GM19397 (cell line): ENCODE measurements around the gene LSM12.
"Not testable (repeated sequence)": the region's sequence is repeated elsewhere in the genome, so short reads cannot be mapped to it uniquely, and the experiment has no call there.

Experiments used
- ATAC-seq: cut with Tn5 transposase; IDR thresholded peaks from one replicate; pipeline ENCODE4 v1.9.1; 2021; ENCODE audit warnings: mild to moderate bottlenecking, moderate library complexity; ENCODE audit not compliant: unreplicated experiment

The LSM12 gene

GRCh38 chr17:44066204-44066930, at the start of gene LSM12:
TSS of gene LSM12 (minus strand) at chr17:44066671. CDS start at chr17:44066587, 84 bp downstream.
- ATAC-seq, result peak; percentile 73

- no peak for ATAC-seq
Measured at GRCh38 chr17:44115585-44116415, 49.3 kb upstream of the LSM12 start.

GRCh38 chr17:44113868-44114840, 47.7 kb upstream of the LSM12 start:
- ATAC-seq, result no peak

- no peak for ATAC-seq
Measured at GRCh38 chr17:44113382-44113781, 46.9 kb upstream of the LSM12 start.

- ATAC-seq, result no peak
Measured at GRCh38 chr17:44112284-44113280, 46.1 kb upstream of the LSM12 start.

- ATAC-seq, result no peak
Measured at GRCh38 chr17:44111777-44112176, 45.3 kb upstream of the LSM12 start.

GRCh38 chr17:44110823-44111633, 44.6 kb upstream of the LSM12 start:
- ATAC-seq, result peak; percentile 55

- no peak for ATAC-seq
Measured at GRCh38 chr17:44110011-44110686, 43.7 kb upstream of the LSM12 start.

- ATAC-seq, result no peak
Measured at GRCh38 chr17:44109312-44109630, 42.8 kb upstream of the LSM12 start.

GRCh38 chr17:44108440-44109311, 42.2 kb upstream of the LSM12 start:
- no peak for ATAC-seq

- ATAC-seq, result no peak
Measured at GRCh38 chr17:44106801-44107200, 40.3 kb upstream of the LSM12 start.

GRCh38 chr17:44105941-44106340, 39.5 kb upstream of the LSM12 start:
- ATAC-seq, result no peak

GRCh38 chr17:44105483-44105882, 39.0 kb upstream of the LSM12 start:
- ATAC-seq, result no peak

GRCh38 chr17:44102849-44103622, 36.6 kb upstream of the LSM12 start:
- no peak for ATAC-seq

- not testable (repeated sequence) for ATAC-seq
Measured at GRCh38 chr17:44101858-44102257, 35.4 kb upstream of the LSM12 start.

GRCh38 chr17:44097110-44097958, 30.9 kb upstream of the LSM12 start:
- no peak for ATAC-seq
